Measurements from ENCODE around the gene MREG.
"Not testable (repeated sequence)": the region's sequence is repeated elsewhere in the genome, so short reads cannot be mapped to it uniquely, and the experiment has no call there.

The MREG gene

DNA sequence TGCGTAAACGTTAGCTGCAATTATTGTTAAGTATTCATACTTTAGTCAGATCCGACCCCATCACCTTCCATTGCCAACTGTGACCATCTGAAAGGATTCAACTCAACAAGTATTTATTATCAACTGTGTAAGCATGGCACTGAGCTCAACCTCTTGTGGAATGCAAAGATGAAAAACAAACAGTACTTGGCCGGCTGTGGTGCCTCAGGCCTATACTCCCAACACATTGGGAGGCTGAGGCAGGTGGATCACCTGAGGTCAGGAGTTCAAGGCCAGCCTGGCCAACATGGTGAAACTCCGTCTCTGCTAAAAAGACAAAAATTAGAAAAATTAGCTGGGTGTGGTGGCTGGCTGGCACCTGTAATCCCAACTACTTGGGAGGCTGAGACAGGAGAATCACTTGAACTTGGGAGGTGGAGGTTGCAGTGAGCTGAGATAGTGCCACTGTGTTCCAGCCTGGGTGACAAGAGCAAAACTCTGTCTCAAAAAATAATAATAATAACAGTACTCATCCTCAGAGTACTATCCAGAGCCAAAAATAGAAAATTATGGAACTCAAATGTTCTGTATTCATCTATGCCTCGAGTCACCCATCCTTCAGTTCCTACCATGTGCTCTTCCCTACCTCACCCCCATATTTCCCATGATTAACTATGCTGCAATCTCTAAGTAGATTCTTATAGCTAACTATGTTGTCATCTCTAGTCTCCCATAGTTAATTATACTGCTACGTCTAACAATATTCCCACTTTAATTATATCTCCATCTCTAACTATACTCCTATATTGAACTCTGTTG, 8.6 kb upstream of the MREG start:
- no peak for DNase-seq (ENCODE audit: extremely low read depth in 1 of 2, low read depth in 1 of 2)

DNA sequence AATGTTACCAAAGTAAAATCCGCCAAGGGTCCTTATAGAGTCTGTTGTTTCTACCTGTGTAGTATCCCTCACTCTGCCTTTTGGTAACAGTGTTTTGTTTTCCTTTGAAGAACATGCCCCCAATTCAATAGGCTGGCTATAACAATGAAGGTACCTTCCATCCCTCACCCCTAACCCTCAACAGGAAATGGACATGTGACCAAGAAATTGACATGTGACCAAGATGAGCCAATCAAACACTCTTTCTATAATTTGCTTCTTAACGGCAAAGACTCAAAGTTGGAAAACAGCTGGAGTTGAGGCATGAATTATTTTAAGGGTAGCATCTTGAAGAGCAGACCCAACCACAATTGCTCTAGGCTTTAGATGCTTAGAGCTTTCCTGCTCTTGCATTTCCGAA, 5.4 kb upstream of the MREG start:
- no peak for DNase-seq (ENCODE audit: extremely low read depth in 1 of 2, low read depth in 1 of 2)

- DNase-seq (ENCODE audit: extremely low read depth in 1 of 2, low read depth in 1 of 2) = no peak
Measured at GRCh38 chr2:216017365-216017764, 4.0 kb upstream of the MREG start.

DNA sequence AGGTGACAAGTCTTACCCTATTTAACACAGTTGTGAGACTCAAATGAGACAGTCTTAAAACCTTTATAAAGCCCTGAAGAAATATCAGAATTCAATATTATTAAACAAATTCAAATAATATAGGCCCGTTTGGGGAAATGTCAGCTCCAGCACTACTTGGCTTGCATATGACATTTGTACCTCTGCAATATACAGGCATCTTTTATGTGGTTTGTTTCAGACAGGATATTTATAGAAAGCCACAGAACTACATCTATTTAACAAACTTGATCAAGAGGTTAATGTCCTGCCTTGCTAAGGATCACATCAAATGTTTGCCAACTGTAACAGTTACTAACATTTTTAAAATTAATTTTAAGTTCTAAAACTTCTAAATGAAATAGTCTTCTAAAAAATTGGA, 3.2 kb upstream of the MREG start:
- DNase-seq (ENCODE audit: extremely low read depth in 1 of 2, low read depth in 1 of 2) = no peak

GRCh38 chr2:216015722-216016464, 2.5 kb upstream of the MREG start:
- DNase-seq (ENCODE audit: extremely low read depth in 1 of 2, low read depth in 1 of 2) = no peak

DNA sequence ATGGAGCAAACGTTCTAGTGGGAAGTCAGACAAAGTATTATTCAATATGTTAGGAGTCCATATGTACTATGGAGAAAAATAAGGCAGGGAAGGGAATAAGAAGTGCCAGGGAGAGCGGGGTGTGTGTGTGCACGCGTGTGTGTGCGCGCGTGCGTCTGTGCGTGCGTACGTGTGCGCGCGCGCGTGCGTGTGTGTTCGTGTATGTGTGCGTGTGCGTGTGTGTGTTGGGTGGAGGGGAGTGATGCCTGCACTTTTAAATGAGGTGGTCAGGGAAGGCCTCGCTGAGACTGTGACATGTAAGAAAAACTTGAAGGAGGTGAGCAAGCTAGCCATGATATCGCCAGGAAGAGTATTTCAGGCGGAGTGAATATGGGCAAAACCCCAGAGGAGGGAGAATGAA, 1.6 kb upstream of the MREG start:
- DNase-seq (ENCODE audit: extremely low read depth in 1 of 2, low read depth in 1 of 2) = no peak

DNA sequence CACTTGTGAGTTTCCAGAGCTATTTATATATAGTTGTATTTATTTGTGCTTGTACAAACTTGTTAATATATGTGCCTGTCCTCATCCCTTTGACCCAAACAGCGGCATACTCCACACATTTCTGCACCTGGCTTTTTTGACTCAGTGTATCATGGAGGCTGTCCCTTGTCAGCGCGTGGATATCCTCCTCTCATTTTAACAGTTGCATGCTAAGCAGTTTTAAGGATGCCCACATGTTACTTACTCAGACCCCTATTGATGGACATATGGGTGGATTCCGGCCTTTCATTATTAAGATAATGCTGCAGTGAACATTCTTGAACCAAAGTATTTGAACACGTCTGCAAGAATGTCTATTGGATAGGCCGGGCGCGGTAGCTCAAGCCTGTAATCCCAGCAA, 655 bp upstream of the MREG start:
- no peak for DNase-seq (ENCODE audit: extremely low read depth in 1 of 2, low read depth in 1 of 2)

DNA sequence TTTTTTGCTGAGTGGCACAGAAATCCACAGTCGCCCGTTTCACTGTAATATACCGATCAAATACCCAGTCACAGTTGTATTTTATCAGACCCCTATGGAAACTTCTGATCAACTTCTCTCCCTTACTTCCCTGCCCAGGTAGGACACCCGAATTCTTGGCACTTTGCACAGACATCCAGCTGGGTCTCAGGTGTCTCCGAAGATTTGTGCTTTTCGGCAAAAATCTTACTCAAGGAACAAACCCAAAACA, 596 bp downstream of the MREG start:
- DNase-seq (ENCODE audit: extremely low read depth in 1 of 2, low read depth in 1 of 2) = no peak

DNA sequence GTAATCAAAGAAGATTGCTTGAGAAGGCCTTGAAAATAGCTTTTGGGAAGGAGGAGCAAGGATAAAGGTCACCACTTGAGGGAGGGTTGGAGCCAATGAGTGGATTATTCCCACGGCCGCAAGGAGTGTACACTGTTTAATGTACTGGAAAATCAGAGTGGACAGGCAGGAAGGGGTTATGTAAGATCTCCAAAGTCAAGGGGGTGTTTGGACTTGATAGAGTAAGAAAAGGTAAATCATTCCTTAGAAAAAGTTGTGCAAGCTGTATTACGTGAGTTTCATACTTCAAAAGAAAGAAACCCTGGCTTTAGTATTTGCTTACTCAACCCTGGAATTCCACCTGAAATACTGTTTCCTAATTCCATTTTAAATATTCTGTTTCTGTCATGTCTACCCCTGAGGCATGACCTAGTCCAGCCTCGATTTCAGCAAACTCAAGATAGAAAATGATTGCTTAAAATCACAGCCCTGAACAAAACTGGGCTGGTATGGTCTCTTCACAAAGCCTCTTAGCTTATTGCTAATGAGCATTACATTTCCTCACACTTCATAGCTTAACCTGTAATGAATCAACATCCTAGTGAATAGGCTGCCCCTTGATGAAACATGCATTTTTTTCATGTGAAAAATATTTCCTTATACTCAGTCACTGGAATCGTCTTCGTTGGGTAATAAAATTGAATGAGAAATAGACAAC, 1.1 kb downstream of the MREG start:
- no peak for DNase-seq (ENCODE audit: extremely low read depth in 1 of 2, low read depth in 1 of 2)

DNA sequence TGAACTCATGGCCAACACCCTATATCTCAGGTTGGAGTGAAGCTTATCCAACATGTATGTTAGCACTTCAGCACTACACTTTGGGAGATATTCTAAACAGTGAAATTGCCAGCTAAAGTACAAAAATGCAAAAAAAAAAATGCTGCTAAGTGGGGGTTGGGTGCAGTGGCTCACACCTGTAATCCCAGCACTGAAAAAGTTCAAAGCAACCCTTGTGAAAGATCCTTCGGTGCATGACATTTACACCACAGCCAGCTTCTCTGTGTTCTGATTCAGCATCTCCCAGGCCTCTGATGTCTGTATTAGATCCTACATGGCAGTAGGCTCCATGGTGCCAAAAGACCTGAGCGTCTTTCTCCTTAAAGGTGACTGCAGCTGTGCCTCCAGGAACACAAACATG, 4.1 kb downstream of the MREG start:
- DNase-seq (ENCODE audit: extremely low read depth in 1 of 2, low read depth in 1 of 2) = not testable (repeated sequence)

GRCh38 chr2:216008387-216008786, 5.0 kb downstream of the MREG start:
- DNase-seq (ENCODE audit: extremely low read depth in 1 of 2, low read depth in 1 of 2) = no peak

DNA sequence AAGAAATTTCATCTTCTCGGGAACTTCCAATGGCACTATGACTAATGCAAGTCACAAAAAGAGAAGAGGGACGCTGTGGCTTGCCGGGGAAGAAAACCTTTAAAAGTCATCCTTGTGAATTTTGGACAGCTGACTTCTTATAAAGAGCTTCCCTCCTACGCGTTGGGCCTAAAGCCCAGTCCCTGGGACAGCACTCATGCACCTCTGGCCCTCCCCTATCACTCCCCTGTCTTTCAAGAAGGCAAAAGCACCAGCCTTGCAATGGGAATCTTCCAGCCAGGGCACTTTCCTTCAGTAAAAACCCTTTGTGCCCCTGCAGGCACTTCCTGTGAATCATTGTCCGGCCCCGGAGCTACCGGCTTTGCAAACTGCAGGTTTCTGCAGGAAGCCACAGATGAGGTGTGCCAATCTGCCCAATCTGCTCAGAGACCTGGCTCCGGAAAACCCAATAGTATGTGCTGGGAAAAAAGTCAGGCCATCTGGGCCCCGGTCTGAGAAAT, 7.1 kb downstream of the MREG start:
- DNase-seq (ENCODE audit: extremely low read depth in 1 of 2, low read depth in 1 of 2) = no peak

- no peak for DNase-seq (ENCODE audit: extremely low read depth in 1 of 2, low read depth in 1 of 2)
Measured at GRCh38 chr2:216004697-216005283, 8.6 kb downstream of the MREG start.

- DNase-seq (ENCODE audit: extremely low read depth in 1 of 2, low read depth in 1 of 2) = no peak
Measured at GRCh38 chr2:216003876-216004696, 9.3 kb downstream of the MREG start.

- DNase-seq (ENCODE audit: extremely low read depth in 1 of 2, low read depth in 1 of 2) = no peak
Measured at GRCh38 chr2:216002693-216003092, 10.7 kb downstream of the MREG start.

DNA sequence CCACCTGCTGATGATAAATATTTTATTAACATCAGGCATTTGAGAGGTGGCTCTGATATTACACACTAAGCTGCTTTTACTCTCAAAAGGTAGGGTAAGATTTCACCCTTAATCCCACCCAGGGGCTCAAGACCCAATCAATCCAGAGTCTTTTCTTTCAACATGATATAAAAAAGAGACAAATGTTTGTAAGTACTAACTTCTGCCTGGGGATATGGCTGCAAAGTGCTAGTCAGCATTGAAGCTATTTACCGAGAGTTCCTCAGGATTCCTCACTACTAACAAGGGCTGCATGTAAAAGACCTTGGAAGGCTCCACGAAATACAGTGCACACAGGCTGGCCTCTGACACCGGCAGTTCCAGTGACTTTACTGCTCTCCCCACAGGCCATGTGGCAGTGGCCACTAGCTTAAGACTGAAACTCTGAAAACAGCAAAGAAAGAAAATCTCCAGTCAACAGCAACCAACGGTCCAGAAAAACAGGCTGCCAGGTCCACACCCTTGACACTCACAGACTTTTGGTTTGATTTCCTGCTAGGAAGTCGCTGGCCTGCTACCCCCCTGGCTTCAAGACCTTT, 11.2 kb downstream of the MREG start:
- no peak for DNase-seq (ENCODE audit: extremely low read depth in 1 of 2, low read depth in 1 of 2)

GRCh38 chr2:216001216-216002100, 11.9 kb downstream of the MREG start:
- no peak for DNase-seq (ENCODE audit: extremely low read depth in 1 of 2, low read depth in 1 of 2)

- no peak for DNase-seq (ENCODE audit: extremely low read depth in 1 of 2, low read depth in 1 of 2)
Measured at GRCh38 chr2:215998636-215999035, 14.7 kb downstream of the MREG start.

DNA sequence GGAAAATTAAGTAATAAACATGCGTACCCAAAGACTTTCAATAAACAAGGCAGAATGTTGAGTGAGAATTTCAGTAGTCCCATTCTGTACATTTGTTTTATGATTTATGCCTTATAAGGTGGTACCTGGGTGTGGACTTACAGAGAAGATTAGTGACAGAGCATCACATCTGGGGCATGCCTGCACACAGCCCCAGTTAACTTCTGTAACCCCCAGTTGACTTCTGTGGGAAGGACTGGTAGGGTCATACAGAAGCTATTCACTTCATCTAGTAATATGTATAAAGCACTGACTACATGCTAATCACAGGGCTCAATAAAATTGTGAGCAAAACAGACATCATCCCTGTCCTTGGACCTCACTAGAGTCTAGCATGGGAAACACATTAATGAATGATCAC, 16.1 kb downstream of the MREG start:
- DNase-seq (ENCODE audit: extremely low read depth in 1 of 2, low read depth in 1 of 2) = no peak

Data from activated CD8-positive, alpha-beta memory T cell treated with anti-CD3 and anti-CD28 coated beads for 1 hour (primary cell).